HG03521 (cell line): ENCODE measurements around the gene MAP2K6.

Experiments
- ATAC-seq: cut with Tn5 transposase; IDR thresholded peaks from one replicate; pipeline ENCODE4 v1.9.1; 2021; ENCODE audit warnings: mild to moderate bottlenecking, moderate library complexity; ENCODE audit not compliant: unreplicated experiment

Gene MAP2K6

GRCh38 chr17:69425978-69426377 lies 11.5 kb downstream of the MAP2K6 start:
- ATAC-seq, result no peak

- no peak for ATAC-seq
Observed at GRCh38 chr17:69427486-69428197, 13.1 kb downstream of the MAP2K6 start.

- no peak for ATAC-seq
Observed at GRCh38 chr17:69428252-69428980, 13.9 kb downstream of the MAP2K6 start.

- ATAC-seq, result no peak
Observed at GRCh38 chr17:69430488-69430887, 16.0 kb downstream of the MAP2K6 start.

GRCh38 chr17:69431835-69432234 lies 17.3 kb downstream of the MAP2K6 start:
- no peak for ATAC-seq

GRCh38 chr17:69433093-69433492 lies 18.6 kb downstream of the MAP2K6 start:
- no peak for ATAC-seq

GRCh38 chr17:69434164-69434579 lies 19.7 kb downstream of the MAP2K6 start:
- ATAC-seq, result no peak

- ATAC-seq, result no peak
Observed at GRCh38 chr17:69435971-69436696, 21.6 kb downstream of the MAP2K6 start.

GRCh38 chr17:69437475-69437874 lies 23.0 kb downstream of the MAP2K6 start:
- no peak for ATAC-seq

- ATAC-seq, result no peak
Observed at GRCh38 chr17:69438776-69439175, 24.3 kb downstream of the MAP2K6 start.

GRCh38 chr17:69441179-69441578 lies 26.7 kb downstream of the MAP2K6 start:
- ATAC-seq, result no peak

- no peak for ATAC-seq
Observed at GRCh38 chr17:69443138-69443537, 28.6 kb downstream of the MAP2K6 start.

GRCh38 chr17:69444023-69444422 lies 29.5 kb downstream of the MAP2K6 start:
- ATAC-seq, result no peak

- ATAC-seq, result no peak
Observed at GRCh38 chr17:69445132-69445531, 30.6 kb downstream of the MAP2K6 start.

- ATAC-seq, result no peak
Observed at GRCh38 chr17:69447726-69448125, 33.2 kb downstream of the MAP2K6 start.

- no peak for ATAC-seq
Observed at GRCh38 chr17:69448431-69449102, 34.1 kb downstream of the MAP2K6 start.

GRCh38 chr17:69450131-69450530 lies 35.6 kb downstream of the MAP2K6 start:
- no peak for ATAC-seq

- ATAC-seq, result no peak
Observed at GRCh38 chr17:69450918-69451317, 36.4 kb downstream of the MAP2K6 start.

GRCh38 chr17:69451416-69452394 lies 37.2 kb downstream of the MAP2K6 start:
- ATAC-seq, result peak; percentile 64

- no peak for ATAC-seq
Observed at GRCh38 chr17:69452664-69453260, 38.3 kb downstream of the MAP2K6 start.
